ENCODE measurements around the gene TSGA10IP.
A peak's percentile ranks its signal among the peaks of the same experiment; 100 is the strongest.

- TF ChIP-seq, protein P1, sequence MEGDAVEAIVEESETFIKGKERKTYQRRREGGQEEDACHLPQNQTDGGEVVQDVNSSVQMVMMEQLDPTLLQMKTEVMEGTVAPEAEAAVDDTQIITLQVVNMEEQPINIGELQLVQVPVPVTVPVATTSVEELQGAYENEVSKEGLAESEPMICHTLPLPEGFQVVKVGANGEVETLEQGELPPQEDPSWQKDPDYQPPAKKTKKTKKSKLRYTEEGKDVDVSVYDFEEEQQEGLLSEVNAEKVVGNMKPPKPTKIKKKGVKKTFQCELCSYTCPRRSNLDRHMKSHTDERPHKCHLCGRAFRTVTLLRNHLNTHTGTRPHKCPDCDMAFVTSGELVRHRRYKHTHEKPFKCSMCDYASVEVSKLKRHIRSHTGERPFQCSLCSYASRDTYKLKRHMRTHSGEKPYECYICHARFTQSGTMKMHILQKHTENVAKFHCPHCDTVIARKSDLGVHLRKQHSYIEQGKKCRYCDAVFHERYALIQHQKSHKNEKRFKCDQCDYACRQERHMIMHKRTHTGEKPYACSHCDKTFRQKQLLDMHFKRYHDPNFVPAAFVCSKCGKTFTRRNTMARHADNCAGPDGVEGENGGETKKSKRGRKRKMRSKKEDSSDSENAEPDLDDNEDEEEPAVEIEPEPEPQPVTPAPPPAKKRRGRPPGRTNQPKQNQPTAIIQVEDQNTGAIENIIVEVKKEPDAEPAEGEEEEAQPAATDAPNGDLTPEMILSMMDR (conservative IDR thresholded peaks at IDR 0.05) = peak; percentile 99
- TF ChIP-seq EZH2 (IDR thresholded peaks at IDR 0.05; ENCODE audit: low read depth) = no peak
Observed at GRCh38 chr11:65988791-65989592, 43.7 kb downstream of the TSGA10IP start.

Measured in PC-9 (cell line).